Measurements from ENCODE around the gene ATP12A.

The ATP12A gene

DNA sequence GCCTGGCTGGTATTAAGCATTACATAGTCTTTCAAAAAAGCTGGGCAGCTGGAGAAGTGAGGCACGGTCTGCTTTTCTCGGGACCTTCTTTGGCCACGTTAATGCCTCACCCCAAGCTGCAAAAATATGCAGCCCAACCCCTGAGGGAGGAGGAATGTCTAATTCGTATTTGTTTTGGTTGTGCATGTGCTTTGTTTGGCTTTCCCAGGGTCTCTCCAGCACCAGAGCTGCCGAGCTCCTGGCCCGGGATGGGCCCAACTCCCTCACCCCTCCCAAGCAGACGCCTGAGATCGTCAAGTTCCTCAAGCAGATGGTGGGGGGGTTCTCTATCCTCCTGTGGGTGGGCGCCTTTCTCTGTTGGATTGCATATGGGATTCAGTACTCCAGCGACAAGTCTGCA, 7.9 kb downstream of the ATP12A start:
- DNase-seq (ENCODE audit: low read depth in 2 of 2) = no peak

DNA sequence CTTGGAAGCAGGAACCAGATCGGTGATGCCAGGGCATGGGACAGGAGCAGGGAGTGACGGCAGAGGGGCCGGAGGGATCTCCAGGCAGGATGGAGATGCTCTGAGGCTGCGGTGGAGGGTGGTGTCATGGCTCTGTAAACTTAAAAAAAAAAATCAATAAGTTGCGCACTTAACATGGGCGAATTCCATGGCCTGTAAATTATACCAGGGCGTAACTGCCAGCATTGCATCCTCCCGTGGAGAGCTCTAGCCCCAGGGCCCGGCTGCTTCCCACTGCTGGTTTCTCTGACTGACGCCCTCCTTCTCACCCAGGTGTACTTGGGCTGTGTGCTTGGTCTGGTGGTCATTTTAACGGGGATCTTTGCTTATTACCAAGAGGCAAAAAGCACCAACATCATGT, 8.7 kb downstream of the ATP12A start:
- DNase-seq (ENCODE audit: low read depth in 2 of 2) = no peak

DNA sequence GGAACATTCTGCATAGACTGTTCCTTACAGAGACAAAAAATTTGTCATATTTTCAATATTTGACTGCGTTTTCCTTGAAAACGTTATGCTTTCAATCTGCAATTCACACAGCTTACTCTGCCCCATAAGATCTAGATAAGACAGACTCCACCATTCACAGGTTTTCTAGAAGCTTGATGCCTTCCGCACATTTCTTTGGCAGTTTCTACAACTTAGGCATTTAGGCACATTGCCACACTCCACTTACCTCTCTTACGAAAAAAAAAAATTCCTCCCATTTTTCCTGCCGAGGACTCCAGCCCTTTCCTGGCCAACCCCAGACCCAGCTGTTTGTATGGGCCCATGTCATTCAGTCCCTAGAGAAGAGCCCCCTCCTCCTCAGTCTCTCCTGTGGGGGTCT, 11.2 kb downstream of the ATP12A start:
- DNase-seq (ENCODE audit: low read depth in 2 of 2) = no peak

DNA sequence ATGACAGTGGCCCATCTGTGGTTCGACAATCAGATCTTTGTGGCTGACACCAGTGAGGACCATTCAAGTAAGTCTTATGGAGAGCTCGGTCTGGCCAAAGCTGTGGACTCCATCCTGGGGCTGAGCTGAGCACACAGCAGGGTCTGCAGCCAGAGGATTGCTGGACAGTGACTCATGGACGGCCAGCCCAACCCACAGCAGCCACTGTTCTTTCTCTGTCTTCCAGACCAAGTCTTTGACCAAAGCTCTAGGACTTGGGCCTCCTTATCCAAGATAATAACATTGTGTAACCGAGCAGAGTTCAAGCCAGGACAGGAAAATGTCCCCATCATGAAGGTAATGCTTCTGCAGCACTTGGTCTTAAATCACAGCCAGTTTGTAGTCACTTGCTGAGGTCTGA, 12.4 kb downstream of the ATP12A start:
- DNase-seq (ENCODE audit: low read depth in 2 of 2) = no peak

DNA sequence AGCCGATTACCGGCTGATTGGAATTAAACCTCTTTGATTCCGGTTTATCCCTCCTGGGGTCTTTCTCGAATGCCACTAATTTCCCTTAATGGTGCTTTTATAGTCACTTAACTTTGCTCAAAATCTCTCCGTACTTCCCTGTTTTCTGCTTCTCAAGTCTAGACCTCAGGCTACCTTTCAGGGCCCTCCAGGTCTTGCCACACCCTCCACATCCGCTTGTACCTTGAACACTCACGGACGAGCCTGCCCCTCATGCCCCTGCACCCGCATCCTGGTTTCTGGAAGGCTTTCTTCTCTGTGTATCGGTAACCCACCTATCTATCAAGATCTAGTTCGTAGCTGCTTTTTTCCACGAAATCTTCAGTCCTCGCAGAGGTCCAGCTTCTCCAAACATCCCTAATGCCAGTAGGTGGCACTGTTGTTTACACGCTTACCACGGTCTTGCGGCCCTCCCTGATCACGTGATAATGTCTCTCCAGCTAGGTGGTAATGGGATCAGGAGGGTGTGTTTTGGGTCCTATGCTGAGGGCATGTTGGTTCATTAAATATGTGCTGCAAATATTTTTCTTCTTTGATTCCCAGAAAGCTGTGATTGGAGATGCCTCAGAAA, 13.8 kb downstream of the ATP12A start:
- peak in 1 of 2 experiments; percentile 32 for DNase-seq (ENCODE audit: low read depth in 2 of 2)

DNA sequence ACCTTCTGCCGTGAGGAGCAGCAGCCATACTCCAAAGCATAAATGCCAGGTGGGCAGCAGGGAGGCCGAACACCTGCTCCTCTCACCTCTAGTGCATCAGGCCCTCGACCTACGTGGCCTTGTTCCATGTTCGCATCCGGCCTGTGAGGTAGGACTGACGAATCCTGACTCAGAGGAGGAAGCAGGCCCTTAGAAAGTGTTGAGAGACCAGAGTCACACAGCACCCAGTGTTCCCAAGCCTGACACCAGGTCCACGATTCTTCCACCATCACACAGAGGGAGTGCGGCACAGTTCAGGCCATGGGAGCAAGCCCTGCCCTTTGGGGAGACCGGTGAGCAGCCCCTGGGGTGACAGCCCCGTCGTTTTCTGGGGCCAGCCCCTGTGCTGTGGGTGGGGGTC, 14.7 kb downstream of the ATP12A start:
- DNase-seq (ENCODE audit: low read depth in 2 of 2) = no peak

DNA sequence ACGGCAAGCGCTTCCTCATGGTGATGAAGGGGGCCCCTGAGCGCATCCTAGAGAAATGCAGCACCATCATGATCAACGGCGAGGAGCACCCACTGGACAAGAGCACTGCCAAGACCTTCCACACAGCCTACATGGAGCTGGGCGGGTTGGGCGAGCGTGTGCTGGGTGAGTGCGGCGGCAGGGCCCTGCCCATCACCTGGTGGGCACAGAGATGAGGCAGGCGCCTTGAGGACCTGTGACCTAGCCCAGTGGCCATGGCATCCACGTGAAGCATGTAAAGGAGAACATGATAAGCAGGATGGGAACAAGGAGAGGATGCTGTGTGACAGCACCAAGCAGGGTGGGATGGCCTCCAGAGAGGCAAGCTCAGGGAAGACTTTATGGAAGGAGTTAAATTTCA, 18.5 kb downstream of the ATP12A start:
- DNase-seq (ENCODE audit: low read depth in 2 of 2) = no peak

DNA sequence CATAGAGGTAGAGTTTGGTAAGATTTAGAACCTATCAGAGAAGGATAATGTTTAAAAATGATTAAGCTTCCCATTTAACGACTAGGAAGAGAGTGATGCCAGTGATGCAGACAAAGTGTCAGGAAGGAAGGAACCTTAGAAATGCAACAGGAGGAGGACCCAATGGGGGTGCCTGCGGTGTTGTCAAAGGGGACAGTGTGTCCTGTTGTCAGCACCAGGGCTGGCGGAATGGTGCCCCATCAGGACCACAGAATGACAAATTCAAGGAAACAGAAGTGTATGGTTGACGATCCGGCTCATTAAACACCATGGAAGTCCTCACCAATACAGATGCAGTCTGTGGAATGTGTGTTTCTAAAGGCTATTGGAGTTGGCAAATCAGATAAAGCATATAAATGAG, 19.3 kb downstream of the ATP12A start:
- no peak for DNase-seq (ENCODE audit: low read depth in 2 of 2)

DNA sequence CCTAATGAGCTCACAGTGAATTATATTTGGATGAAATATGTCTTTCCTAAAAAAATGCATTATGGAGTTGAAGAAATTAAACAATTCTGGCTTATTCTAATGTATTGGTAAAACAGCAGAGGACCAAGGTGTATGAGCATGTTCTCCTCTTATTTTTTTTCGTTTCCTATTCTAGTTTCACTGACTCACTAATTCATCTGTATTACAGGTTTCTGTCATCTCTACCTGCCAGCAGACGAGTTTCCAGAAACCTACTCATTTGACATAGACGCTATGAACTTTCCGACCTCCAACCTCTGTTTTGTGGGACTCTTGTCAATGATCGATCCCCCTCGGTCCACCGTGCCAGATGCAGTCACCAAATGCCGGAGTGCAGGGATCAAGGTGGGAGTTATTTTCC, 20.3 kb downstream of the ATP12A start:
- DNase-seq (ENCODE audit: low read depth in 2 of 2) = no peak

DNA sequence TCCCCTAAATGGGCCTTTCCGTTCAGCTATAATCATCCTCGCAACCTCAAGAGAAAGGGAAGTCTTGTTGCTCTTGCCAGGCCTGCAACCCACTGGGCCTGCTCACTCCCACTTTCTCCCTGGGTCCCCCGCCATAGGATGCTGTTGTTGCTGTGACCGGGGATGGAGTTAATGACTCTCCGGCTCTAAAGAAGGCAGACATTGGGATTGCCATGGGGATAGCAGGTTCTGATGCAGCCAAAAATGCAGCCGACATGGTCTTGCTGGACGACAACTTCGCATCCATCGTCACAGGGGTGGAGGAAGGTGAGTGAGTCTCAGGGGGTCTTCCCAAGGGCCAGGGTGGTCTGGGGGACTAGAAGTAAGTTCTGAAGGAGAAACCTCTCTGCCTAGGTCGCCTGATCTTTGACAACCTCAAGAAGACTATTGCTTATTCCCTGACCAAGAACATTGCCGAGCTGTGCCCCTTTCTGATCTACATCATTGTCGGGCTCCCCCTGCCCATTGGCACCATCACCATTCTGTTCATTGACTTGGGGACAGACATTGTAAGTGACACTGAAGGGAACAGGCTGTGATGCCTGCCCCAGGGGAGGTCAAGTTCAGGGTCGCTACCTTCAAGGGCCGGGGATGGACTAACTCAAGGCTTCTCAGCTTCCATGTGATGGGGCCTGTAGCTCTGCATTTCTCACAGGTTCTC, 26.8 kb downstream of the ATP12A start:
- DNase-seq (ENCODE audit: low read depth in 2 of 2) = no peak

DNA sequence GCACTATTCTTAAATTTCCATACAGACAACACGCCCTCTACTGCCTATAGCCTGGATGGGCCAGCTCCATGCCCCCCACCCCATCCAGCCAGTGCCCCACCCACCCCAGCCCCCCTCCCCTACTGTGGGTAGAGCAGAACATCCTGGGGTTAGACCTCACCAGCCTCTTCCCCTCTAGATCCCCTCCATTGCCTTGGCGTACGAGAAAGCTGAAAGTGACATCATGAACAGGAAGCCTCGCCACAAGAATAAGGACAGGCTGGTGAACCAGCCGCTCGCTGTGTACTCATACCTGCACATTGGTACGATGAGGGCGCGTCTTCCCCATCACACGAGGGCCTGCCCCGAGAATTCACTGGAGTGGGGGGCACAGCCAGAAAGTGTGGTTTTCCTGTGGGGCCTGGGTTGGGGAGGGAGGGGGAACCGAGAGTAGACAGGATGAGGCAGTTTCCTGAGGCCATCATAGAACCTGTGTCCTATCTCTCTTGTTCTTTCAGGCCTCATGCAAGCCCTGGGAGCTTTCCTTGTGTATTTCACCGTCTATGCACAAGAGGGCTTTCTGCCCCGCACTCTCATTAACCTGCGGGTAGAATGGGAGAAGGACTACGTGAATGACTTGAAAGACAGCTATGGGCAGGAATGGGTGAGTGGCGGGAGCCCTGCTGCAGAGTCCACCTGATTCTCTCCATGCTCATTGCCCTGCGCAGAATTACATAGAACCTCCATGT, 29.1 kb downstream of the ATP12A start:
- DNase-seq (ENCODE audit: low read depth in 2 of 2) = peak; percentile 14 to 58

DNA sequence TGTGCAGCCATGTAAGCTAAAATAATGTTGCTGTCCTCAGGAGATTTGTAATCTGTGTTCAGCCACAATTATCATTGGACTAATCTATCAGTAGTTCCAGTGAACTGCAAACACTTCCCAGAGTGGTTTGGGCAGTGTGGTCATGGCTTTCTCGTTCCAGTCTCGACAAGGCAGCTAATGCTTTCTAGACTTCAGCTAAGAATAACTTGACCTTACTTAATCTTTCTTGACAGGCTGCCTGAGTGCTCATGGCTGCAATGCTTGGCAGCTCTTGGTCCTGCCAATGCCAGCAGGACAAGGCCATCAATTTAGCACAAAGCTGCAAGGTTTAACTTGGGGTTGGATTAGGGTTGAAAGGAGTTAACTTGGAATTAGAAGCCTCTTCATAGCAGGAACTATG, 32.8 kb downstream of the ATP12A start:
- no peak for DNase-seq (ENCODE audit: low read depth in 2 of 2)

DNA sequence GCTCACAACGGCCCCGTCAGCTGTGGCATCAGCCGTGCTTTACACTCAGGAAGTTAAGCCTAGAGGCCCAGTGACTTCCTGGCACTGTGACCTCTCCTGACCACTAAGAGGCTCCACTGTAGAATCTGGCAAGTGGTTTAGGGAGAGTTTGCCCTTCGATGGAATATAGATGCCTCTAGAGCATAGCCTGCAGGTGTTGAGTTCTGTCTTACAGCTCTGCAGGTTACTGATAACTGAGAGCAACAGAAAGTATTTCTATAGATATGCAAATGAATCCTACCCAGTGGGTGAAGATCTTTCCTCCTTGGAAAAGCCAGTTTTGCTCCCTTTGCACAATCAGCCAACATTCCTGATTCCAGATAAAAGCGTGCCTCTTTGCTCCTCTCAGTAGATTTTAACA, 35.8 kb downstream of the ATP12A start:
- no peak for DNase-seq (ENCODE audit: low read depth in 2 of 2)

DNA sequence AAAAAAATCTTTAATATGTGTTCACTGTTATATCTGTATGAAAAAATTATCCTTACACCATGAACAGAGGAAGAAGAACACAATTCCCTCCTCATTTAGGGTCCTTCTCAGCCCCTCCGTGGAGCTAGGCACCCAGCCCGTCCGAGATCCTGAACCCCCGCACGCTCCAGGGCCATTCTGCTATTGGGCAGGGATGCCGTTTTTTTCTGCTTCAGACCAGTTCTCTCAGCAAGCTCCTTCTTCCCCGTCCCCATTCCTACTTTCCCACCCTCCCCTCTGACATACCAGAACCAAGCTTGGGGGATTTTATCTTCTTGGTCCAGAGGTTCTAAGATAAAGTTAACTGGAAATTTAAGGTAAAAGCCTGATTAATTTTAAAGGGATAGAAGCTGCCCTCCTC, 36.2 kb downstream of the ATP12A start:
- no peak for DNase-seq (ENCODE audit: low read depth in 2 of 2)

DNA sequence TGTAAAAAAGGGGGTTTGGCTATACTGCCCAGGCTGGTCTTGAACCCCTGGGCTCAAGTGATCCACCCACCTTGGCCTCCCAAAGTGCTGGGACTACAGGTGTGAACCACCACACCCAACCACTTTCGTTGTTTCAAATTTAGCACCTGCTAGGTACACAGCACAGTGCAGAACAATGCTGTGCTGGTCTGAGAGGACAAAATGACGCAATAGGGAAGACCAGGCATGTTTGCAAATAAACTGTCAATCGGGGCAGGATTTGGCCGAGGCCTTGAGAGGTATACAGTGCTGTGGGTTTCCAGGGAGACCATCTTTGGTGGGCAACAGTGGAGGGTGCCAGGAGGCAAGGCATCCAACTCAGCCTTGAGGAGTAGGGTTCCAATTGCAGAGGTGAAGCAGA, 37.0 kb downstream of the ATP12A start:
- no peak for DNase-seq (ENCODE audit: low read depth in 2 of 2)

DNA sequence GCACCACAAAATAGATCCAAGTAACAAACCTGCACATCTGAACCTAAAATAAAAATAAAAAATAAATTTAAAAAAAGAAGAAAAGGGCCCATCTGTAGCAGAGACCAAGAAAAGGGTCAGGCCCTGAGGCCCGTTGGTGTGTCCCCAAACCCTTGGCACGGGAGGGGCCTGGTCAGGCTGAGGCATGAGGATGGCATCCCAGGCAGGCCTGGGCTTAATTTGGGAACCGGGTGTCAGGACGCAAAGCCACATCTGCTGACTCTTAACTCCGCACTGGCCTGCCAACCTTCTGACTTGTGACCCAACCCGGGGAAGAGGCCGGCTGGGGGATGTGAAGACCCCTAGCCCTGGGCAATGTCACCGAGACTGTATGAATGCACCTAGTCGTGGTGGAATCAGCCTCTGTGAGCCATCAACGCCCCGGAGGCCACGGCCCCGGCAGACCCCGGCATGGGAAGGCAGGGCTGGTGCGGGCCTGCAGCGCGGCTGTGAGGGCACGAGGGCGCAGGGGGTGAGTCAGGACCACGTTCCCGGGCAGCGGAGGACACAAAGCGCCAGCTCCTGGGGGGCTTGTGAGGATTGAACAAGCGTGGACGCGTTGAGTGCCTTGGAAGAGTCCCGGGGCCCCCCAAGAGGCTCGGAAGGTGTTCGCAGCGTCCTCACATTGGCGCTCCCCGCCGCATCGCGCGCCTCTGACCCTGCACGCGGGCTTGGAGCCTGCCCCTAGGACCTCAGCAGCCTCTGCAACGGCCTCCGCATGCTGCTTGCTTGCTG, 38.2 kb downstream of the ATP12A start:
- no peak for DNase-seq (ENCODE audit: low read depth in 2 of 2)

DNA sequence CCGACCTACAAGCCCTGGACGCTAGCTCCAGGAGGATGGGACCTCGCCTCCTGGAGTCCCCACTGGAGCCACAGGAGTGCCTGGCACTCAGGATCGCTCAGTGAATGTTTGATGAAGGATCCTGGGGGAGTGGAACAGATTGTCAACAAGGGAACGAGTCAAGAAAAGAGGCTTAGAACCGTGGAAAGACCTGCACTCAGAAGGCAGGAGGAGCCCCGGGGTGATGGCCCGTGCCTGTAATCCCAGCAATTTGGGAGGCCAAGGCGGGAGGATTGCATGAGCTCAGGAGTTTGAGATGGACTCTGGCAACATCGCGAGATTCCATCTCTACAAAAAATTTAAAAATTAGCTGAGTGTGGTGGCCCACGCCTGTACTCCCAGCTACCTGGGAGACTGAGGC, 38.9 kb downstream of the ATP12A start:
- DNase-seq (ENCODE audit: low read depth in 2 of 2) = no peak

DNA sequence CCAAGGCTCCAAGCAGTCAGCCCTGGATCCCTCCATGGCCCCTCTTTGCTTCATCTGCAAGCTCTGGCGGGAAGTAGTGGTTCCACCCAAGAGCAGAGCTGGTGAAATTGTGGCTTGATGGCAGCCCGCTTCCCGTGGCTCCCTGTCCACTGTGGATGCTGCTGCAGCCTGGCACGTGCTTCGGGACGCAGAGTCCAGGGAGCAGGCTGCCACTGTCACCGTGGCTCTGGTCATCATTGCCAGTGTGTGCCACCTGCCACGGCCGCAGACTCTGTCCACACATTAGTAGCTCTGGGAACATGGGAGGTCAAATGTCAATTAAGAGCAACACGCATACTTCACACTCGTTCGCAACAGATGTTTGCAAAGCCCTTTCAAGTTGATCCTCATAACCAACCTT, 43.0 kb downstream of the ATP12A start:
- no peak for DNase-seq (ENCODE audit: low read depth in 2 of 2)

DNA sequence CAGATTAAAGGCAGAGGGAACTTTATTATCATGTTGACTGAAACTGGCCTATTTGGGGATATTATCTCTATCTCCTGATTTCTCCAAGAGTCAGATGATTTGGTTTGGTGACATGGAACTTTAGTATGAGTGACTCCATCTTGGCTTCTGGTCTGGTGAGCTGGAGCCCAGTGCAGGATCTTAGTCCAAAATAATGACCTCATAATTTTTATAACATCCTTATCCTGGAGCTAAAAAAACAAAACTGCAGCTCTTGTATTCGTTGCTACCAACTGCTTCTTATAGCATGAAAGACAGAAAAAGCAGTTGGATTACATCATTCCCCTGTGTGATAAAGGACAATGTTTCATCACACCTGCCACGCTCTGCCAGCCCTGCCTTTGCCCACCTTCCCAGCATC, 44.5 kb downstream of the ATP12A start:
- no peak for DNase-seq (ENCODE audit: low read depth in 2 of 2)

DNA sequence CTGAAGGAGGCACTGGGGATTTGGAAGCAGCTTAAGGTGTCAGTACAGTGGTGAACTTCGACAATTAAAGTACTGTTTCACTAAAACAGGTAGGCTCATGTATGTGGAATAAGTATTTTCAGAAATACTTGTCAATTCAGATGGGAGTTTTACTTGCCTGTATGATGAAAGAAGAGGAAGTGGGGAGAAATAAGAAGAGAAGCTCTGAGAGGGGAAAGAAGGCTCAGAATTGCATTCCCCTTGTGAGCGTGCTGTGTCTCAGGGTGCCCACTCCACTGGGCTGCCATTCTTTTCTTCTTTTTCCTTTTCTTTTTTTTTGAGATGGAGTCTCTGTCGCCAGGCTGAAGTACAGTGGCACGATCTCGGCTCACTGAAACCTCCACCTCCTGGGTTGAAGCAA, 45.2 kb downstream of the ATP12A start:
- no peak for DNase-seq (ENCODE audit: low read depth in 2 of 2)

DNA sequence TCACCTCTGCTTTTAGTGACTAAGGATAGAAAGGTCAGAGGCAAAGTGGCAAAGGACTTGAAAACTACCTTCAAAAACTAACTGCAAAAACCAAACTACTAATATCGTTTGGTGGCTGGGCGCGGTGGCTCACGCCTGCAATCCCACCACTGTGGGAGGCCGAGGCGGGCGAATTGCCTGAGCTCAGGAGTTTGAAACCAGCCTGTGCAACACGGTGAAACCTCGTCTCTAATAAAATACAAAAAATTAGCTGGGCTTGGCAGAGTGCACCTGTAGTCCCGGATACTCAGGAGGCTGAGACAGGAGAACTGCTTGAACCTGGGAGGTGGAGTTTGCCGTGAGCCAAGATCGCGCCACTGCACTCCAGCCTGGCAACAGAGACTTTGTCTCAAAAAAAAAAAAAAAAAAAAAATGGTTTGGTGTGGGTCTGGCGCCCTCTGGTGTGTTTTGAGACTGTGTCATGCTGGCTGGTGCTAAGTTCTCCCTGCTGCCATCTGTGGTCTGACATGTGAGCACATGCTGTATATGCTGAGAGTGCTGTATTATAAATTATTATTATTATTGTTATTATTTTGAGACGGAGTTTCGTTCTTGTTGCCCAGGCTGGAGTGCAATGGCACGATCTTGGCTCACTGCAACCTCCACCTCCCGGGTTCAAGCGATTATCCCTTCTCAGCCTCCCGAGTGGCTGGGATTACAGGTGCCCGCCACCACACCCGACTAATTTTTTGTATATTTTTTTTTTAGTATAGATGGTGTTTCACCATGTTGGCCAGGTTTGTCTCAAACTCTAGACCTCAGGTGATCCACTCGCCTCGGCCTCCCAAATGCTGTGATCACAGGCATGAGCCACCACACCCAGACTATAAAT, 47.8 kb downstream of the ATP12A start:
- DNase-seq (ENCODE audit: low read depth in 2 of 2) = peak in 1 of 2 experiments; percentile 55

All from stimulated activated CD4-positive, alpha-beta T cell treated with anti-CD3 and anti-CD28 coated beads, Interleukin-12 subunit alpha, Interleukin-12 subunit beta, amount 100 ng/mL, for 24 hours (primary cell).